ENCODE measurements around the gene CCDC88C.
"Not testable (repeated sequence)": the region's sequence is repeated elsewhere in the genome, so short reads cannot be mapped to it uniquely, and the experiment has no call there.

The CCDC88C gene

GRCh38 chr14:91269076-91269991, 148.3 kb downstream of the CCDC88C start:
- no peak for DNase-seq (ENCODE audit: low read depth)

GRCh38 chr14:91267965-91268437, 149.6 kb downstream of the CCDC88C start:
- DNase-seq (ENCODE audit: low read depth), result no peak

GRCh38 chr14:91266276-91266675, 151.3 kb downstream of the CCDC88C start:
- not testable (repeated sequence) for DNase-seq (ENCODE audit: low read depth)

GRCh38 chr14:91265404-91265803, 152.2 kb downstream of the CCDC88C start:
- no peak for DNase-seq (ENCODE audit: low read depth)

GRCh38 chr14:91264151-91265150, 153.2 kb downstream of the CCDC88C start:
- no peak for DNase-seq (ENCODE audit: low read depth)

- no peak for DNase-seq (ENCODE audit: low read depth)
Observed at GRCh38 chr14:91263329-91263728, 154.3 kb downstream of the CCDC88C start.

GRCh38 chr14:91261986-91262549, 155.6 kb downstream of the CCDC88C start:
- no peak for DNase-seq (ENCODE audit: low read depth)

GRCh38 chr14:91261115-91261514, 156.5 kb downstream of the CCDC88C start:
- no peak for DNase-seq (ENCODE audit: low read depth)

- DNase-seq (ENCODE audit: low read depth), result no peak
Observed at GRCh38 chr14:91258876-91259275, 158.7 kb downstream of the CCDC88C start.

GRCh38 chr14:91258011-91258618, 159.5 kb downstream of the CCDC88C start:
- DNase-seq (ENCODE audit: low read depth), result no peak

GRCh38 chr14:91257328-91258010, 160.2 kb downstream of the CCDC88C start:
- no peak for DNase-seq (ENCODE audit: low read depth)

GRCh38 chr14:91256661-91257060, 161.0 kb downstream of the CCDC88C start:
- DNase-seq (ENCODE audit: low read depth), result no peak

- DNase-seq (ENCODE audit: low read depth), result no peak
Observed at GRCh38 chr14:91255026-91255695, 162.5 kb downstream of the CCDC88C start.

- DNase-seq (ENCODE audit: low read depth), result no peak
Observed at GRCh38 chr14:91254461-91254860, 163.2 kb downstream of the CCDC88C start.

- no peak for DNase-seq (ENCODE audit: low read depth)
Observed at GRCh38 chr14:91253795-91254323, 163.8 kb downstream of the CCDC88C start.

GRCh38 chr14:91252871-91253794, 164.5 kb downstream of the CCDC88C start:
- DNase-seq (ENCODE audit: low read depth), result no peak

GRCh38 chr14:91250912-91251311, 166.7 kb downstream of the CCDC88C start:
- DNase-seq (ENCODE audit: low read depth), result no peak

- no peak for DNase-seq (ENCODE audit: low read depth)
Observed at GRCh38 chr14:91249841-91250616, 167.6 kb downstream of the CCDC88C start.

Data from activated T-cell treated with anti-CD3 and anti-CD28 coated beads for 1 hour (primary cell).